Activated T-helper 1 cell treated with anti-CD3 and anti-CD28 coated beads, Interleukin-2, amount 50 U/mL, for 16 hours (primary cell): ENCODE measurements around the gene KRTAP4-7.
"Not testable (repeated sequence)": the region's sequence is repeated elsewhere in the genome, so short reads cannot be mapped to it uniquely, and the experiment has no call there.

ENCODE experiments used
- DNase-seq, 2 donors: peaks; one replicate each; pipeline ENCODE4 v3.0.0-alpha.2; 2020; ENCODE audit warnings: low read depth in 1 of 2, low spot score in 1 of 2

The KRTAP4-7 gene

GRCh38 chr17:41065016-41065689, 18.8 kb upstream of the KRTAP4-7 start:
- not testable (repeated sequence) for DNase-seq

DNA sequence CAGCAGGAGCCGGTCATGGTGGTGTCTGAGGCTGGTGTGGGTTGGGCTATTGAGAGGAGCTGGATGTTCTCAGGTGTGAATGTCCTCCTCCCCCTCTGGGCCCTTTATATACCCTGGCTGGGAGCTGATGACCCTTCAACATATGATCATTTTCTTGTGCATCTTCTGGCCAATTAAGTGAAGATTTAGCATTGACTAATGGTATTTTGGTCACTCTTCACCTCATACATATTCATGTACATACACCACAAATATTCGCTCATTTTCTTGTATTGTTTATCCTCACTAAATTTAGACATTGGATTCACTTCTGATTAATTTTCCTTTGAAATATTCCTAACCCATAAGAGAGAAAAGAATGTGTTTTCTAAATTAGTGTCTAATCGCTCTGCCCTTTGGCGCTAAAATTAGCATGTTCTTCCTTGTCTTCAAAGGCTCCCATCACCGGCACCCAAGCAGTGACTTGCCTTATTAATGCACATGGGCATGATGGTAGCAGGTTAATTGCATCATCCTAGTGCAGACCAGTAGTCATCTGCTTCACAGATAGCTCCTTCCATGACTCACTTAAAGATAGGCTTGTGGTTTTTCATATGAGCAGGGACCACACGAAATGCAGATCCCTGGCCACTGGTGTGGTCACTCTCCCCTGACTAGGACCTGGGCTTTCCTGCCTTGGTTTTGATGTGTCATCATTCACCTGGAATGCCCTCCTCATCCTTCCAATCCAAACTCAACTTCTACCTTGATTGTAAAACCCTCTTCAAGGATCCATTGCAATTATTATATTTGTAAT, 17.9 kb upstream of the KRTAP4-7 start, which contains the start of gene KRTAP2-4:
Gene KRTAP2-4 (minus strand): TSS at position 51 of the 796 bp plus-strand sequence. CDS start 34 bp downstream, at position 17.
- DNase-seq, result no peak

GRCh38 chr17:41067281-41067680, 16.7 kb upstream of the KRTAP4-7 start:
- DNase-seq, result no peak

GRCh38 chr17:41069031-41069430, 14.9 kb upstream of the KRTAP4-7 start:
- no peak for DNase-seq

GRCh38 chr17:41071606-41072360, 12.2 kb upstream of the KRTAP4-7 start:
- DNase-seq, result no peak

GRCh38 chr17:41073676-41074075, 10.3 kb upstream of the KRTAP4-7 start:
- no peak for DNase-seq

DNA sequence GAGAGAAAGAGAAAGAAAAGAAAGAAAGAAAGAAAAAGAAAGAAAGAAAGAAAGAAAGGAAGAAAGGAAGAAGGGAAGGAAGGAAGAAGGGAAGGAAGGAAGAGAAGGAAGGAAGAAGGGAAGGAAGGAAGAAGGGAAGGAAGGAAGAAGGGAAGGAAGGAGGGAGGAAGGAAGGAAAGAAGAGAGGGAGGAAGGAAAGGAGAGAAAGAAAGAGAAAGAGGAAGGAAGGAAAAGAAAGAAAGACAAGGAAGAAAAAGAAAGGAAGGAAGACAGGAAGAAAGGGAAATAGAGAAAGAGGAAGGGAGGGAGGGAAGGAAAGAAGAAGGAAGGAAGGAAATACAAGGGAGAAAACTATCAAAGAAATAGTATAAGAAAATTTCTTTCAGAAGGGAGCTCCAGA, 7.2 kb upstream of the KRTAP4-7 start:
- DNase-seq, result no peak

- DNase-seq, result no peak
These were observed 1.3 kb upstream of the KRTAP4-7 start for GRCh38 chr17:41082626-41083025.

DNA sequence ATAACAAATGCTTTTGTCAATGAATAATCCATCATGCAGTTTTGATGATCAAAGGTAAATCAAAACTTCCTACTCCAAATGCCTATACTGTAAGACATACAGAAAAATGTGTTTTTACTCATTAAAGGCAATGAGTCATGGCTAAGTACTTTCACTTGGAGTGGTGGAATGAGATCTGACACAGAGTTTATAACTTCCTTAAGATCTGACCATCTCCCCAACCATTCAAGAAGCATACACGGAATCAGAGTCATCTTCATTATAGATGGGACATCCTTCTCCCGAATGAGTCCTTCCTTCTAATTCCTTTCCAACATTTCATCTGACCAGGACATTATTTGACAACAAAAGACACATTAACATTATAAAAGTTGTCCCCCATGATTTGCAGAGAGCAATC, 523 bp upstream of the KRTAP4-7 start:
- DNase-seq, result not testable (repeated sequence)

DNA sequence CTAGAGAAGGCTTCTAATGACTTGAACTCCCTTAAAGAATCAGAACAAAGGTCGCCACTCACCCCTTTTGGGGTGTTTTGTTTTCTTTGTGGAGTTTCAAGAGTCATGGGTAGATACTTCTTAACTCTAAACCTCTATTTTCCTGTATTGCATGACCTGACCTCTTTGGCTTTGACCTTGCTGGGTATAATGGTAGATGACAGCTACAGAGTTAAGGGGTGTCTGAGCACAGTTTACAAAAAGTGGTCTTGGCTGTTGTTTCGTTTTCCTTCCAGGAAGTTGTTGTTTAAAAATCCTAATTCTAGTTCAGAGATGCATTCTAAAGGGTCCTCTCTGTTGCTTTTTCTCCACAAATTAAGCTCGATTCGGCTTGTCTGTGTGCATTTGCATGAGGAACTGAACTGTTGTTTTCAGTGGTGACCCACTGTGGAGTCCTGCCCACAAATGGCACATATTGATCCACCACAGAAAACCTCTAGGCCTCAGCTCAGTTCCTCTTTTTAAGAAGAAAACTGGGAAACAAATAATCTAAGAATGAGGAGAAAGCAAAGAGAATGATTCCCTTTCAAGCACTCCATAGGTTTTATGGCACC, 4.9 kb downstream of the KRTAP4-7 start:
- not testable (repeated sequence) for DNase-seq

DNA sequence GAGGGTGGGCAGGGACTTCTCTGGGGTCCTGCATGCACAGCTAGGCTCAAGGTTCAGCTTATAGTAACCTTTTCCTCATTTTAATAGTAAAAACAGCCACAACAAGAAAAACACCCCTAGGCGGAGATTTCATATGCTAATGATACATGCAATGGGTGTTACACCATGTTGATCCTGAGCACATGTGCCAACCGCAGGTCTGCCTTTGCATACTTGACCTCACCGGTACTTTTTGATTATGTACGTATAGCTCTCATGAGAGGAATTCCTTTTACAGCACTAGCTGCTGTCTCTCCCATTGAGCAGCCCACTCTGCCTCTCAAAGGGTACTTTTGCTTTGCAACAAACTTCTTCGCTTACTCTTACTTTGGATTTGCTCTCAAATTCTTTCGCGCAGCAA, 12.1 kb downstream of the KRTAP4-7 start:
- no peak for DNase-seq

GRCh38 chr17:41098042-41098441, 14.1 kb downstream of the KRTAP4-7 start, which contains the start of gene KRTAP4-8:
Gene KRTAP4-8, minus strand, starts transcription at chr17:41098142. Its CDS starts 58 bp downstream, at chr17:41098084.
- DNase-seq, result no peak

- no peak for DNase-seq
These were observed 14.5 kb downstream of the KRTAP4-7 start for GRCh38 chr17:41098481-41098880.

GRCh38 chr17:41099682-41100480, 15.9 kb downstream of the KRTAP4-7 start:
- DNase-seq, result not testable (repeated sequence)

GRCh38 chr17:41101586-41102259, 17.8 kb downstream of the KRTAP4-7 start, which contains the start of gene KRTAP4-16:
Gene KRTAP4-16, minus strand, starts transcription at chr17:41102209. Its CDS starts 0 bp downstream, at chr17:41102209.
- no peak for DNase-seq

DNA sequence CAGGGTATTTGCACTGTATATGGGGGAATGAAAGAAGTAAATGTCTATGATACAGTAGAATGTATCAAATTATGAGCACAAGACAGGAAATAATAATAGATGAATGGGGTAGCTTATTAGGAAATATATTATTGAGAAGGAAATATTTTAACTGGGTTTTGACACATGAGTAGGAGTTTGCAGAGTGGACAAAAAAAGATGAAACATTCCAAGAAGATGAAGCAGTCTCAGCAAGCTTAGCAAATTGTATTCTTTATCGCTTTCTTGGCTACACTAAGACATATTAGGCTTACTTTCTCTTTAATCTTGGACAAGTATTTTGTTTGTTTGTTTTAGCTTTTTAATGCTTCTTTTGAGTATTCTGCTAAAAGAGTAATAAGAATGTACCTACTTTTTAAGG, 19.9 kb downstream of the KRTAP4-7 start:
- DNase-seq, result no peak

GRCh38 chr17:41104386-41105038, 20.6 kb downstream of the KRTAP4-7 start:
- not testable (repeated sequence) for DNase-seq

GRCh38 chr17:41105347-41105746, 21.4 kb downstream of the KRTAP4-7 start, which contains the start of gene KRTAP4-9:
Gene KRTAP4-9, plus strand, starts transcription at chr17:41105389. Its CDS starts 0 bp downstream, at chr17:41105389.
- DNase-seq, result not testable (repeated sequence)

- no peak for DNase-seq
These were observed 24.0 kb downstream of the KRTAP4-7 start for GRCh38 chr17:41107941-41108450.
